D721Med (cell line): ENCODE results near the gene GRK4.

Experiments
- DNase-seq: peaks from one replicate; pipeline ENCODE4 v3.0.0; 2011; ENCODE audit warnings: low spot score; ENCODE audit not compliant: insufficient read length
- FAIRE-seq: peaks from 2 replicates; lab custom pipeline; 2011; peaks lifted over from hg19 to GRCh38; lab: Jason Lieb, UNC
- TF ChIP-seq, protein P1 (sequence below): IDR thresholded peaks from 2 replicates; pipeline ENCODE4 v1.5.1; 2012; ENCODE audit warnings: mild to moderate bottlenecking, control low read depth; ENCODE audit not compliant: insufficient read depth; ENCODE audit errors: missing control alignments

The GRK4 gene

GRCh38 chr4:3031357-3032082, 68.1 kb downstream of the GRK4 start:
- TF ChIP-seq, protein P1, sequence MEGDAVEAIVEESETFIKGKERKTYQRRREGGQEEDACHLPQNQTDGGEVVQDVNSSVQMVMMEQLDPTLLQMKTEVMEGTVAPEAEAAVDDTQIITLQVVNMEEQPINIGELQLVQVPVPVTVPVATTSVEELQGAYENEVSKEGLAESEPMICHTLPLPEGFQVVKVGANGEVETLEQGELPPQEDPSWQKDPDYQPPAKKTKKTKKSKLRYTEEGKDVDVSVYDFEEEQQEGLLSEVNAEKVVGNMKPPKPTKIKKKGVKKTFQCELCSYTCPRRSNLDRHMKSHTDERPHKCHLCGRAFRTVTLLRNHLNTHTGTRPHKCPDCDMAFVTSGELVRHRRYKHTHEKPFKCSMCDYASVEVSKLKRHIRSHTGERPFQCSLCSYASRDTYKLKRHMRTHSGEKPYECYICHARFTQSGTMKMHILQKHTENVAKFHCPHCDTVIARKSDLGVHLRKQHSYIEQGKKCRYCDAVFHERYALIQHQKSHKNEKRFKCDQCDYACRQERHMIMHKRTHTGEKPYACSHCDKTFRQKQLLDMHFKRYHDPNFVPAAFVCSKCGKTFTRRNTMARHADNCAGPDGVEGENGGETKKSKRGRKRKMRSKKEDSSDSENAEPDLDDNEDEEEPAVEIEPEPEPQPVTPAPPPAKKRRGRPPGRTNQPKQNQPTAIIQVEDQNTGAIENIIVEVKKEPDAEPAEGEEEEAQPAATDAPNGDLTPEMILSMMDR, result no peak
- no peak for FAIRE-seq
- no peak for DNase-seq

DNA sequence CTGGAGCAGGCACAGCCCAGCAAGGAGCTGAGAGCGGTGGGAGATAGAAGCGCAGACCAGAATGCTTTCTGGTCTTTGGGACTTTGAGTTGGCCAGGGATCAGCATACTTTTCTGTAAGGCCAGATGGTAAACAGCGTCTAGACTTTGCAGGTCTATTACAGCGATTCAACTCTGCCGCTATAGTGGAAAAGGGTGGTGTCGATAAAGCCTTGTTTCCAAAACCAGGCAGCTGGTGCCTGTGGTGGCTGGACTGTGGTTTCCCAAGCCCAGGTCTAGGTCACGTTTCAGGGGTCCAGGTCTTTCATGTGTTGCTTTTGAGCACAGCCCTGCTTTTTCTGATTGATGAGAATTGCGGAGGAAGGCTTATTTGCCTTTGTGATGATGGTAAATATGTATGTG, 70.9 kb downstream of the GRK4 start:
- TF ChIP-seq, protein P1, result no peak
- DNase-seq (no peak), FAIRE-seq (no peak)

- DNase-seq (no peak), FAIRE-seq (no peak)
- TF ChIP-seq, protein P1, result no peak
These were observed 71.9 kb downstream of the GRK4 start for GRCh38 chr4:3035249-3035648.

- FAIRE-seq (no peak), DNase-seq (no peak)
- TF ChIP-seq, protein P1, result no peak
These were observed 72.3 kb downstream of the GRK4 start for GRCh38 chr4:3035674-3036073.

- FAIRE-seq (no peak), DNase-seq (no peak)
- TF ChIP-seq, protein P1, result no peak
These were observed 73.0 kb downstream of the GRK4 start for GRCh38 chr4:3036131-3036952.

- no peak for FAIRE-seq
- DNase-seq, result no peak
These were observed 74.6 kb downstream of the GRK4 start for GRCh38 chr4:3037957-3038461.

More at GRCh38 chr4:3037957-3038461, 74.6 kb downstream of the GRK4 start:
- TF ChIP-seq, protein P1, result no peak
